Right atrium auricular region (tissue), 2 donors: ENCODE measurements around the gene KRTAP10-11. TPM values are rescaled to one million over a fixed set of nuclear protein-coding genes. Genes with fewer than 3 reads are reported as not detected.

Experiments
- DNase-seq: peaks from one replicate; pipeline ENCODE4 v3.0.0-alpha.2; 2019; ENCODE audit warnings: low spot score
- H3K27ac ChIP-seq, 2 donors: fragments of 200-600 bp; sonication (generic); 1 replicate in 1 of 2; 2 replicates in 1 of 2; pipeline ENCODE4 v1.5.1; 2016 to 2019
- H3K27me3 ChIP-seq, 2 donors: fragments of 200-600 bp; sonication (generic); one replicate each; pipeline versions ENCODE4 v1.5.1 to v1.6.0; 2017 to 2019
- H3K36me3 ChIP-seq: fragments of 200-600 bp; sonication (generic); one replicate; pipeline ENCODE4 v1.5.1; 2016
- H3K4me1 ChIP-seq, 2 donors: fragments of 200-600 bp; sonication (generic); one replicate each; pipeline versions ENCODE4 v1.5.1 to v1.6.0; 2017 to 2019
- H3K4me3 ChIP-seq, 2 donors: fragments of 200-600 bp; sonication (generic); 1 replicate in 1 of 2; 2 replicates in 1 of 2; pipeline ENCODE4 v1.5.1; 2017 to 2019; ENCODE audit warnings: mild to moderate bottlenecking in 1 of 2, moderate library complexity in 1 of 2
- H3K9me3 ChIP-seq, 2 donors: fragments of 200-600 bp; sonication (generic); one replicate each; pipeline ENCODE4 v1.5.1; 2019
- CTCF ChIP-seq, 2 donors: fragments of 200-600 bp; sonication (generic); IDR thresholded peaks; one replicate each; pipeline ENCODE4 v1.5.1; 2019; ENCODE audit warnings: antibody characterized with exemption in 2 of 2
- total RNA-seq, 2 donors: library from RNA; depleted of rRNA; stranded (reverse); fragments of >200 nt; gene quantifications; one replicate each; pipeline ENCODE4 v1.1.0, GENCODE V29; 2016

The KRTAP10-11 gene
- total RNA-seq, 2 donors from 2014 or later, result not detected

- Histone ChIP-seq H3K4me1 (no peaks in the 10 kb centered on the region), H3K4me3 (no peak overlapping the region), H3K27me3 (no peaks in the 10 kb centered on the region), H3K36me3 (no peaks in the 10 kb centered on the region), H3K27ac (no peak overlapping the region), H3K9me3 (peaks cover 0 to 3% of the 10 kb centered on the region in 2 donors)
- DNase-seq, result peak; percentile 49
- TF ChIP-seq CTCF (IDR thresholded peaks at IDR 0.05), result no peak
Observed at GRCh38 chr21:44639331-44639655, 6.9 kb upstream of the KRTAP10-11 start.

GRCh38 chr21:44640761-44641160, 5.5 kb upstream of the KRTAP10-11 start:
- Histone ChIP-seq H3K4me3 (no peak overlapping the region), H3K9me3 (peaks cover 0 to 17% of the 10 kb centered on the region in 2 donors), H3K27me3 (no peaks in the 10 kb centered on the region), H3K27ac (no peak overlapping the region), H3K4me1 (no peaks in the 10 kb centered on the region), H3K36me3 (no peaks in the 10 kb centered on the region)
- no peak for TF ChIP-seq CTCF (IDR thresholded peaks at IDR 0.05)
- no peak for DNase-seq

GRCh38 chr21:44643741-44644310, 2.4 kb upstream of the KRTAP10-11 start:
- Histone ChIP-seq H3K27ac (no peak overlapping the region), H3K27me3 (no peaks in the 10 kb centered on the region), H3K4me3 (no peak overlapping the region), H3K36me3 (no peaks in the 10 kb centered on the region), H3K9me3 (peaks cover 0 to 17% of the 10 kb centered on the region in 2 donors), H3K4me1 (no peaks in the 10 kb centered on the region)
- no peak for TF ChIP-seq CTCF (IDR thresholded peaks at IDR 0.05)
- DNase-seq, result peak; percentile 23

GRCh38 chr21:44644878-44645277, 1.3 kb upstream of the KRTAP10-11 start:
- Histone ChIP-seq H3K27me3 (no peaks in the 10 kb centered on the region), H3K4me1 (no peaks in the 10 kb centered on the region), H3K27ac (no peak overlapping the region), H3K9me3 (peaks cover 0 to 17% of the 10 kb centered on the region in 2 donors), H3K4me3 (no peak overlapping the region), H3K36me3 (no peaks in the 10 kb centered on the region)
- no peak for TF ChIP-seq CTCF (IDR thresholded peaks at IDR 0.05)
- DNase-seq, result no peak

- Histone ChIP-seq H3K27me3 (no peaks in the 10 kb centered on the region), H3K27ac (no peak overlapping the region), H3K36me3 (no peaks in the 10 kb centered on the region), H3K9me3 (peaks cover 0 to 17% of the 10 kb centered on the region in 2 donors), H3K4me1 (no peaks in the 10 kb centered on the region), H3K4me3 (no peak overlapping the region)
- DNase-seq, result peak; percentile 23
- TF ChIP-seq CTCF (IDR thresholded peaks at IDR 0.05), result no peak
Observed at GRCh38 chr21:44647222-44647552, 973 bp downstream of the KRTAP10-11 start.
